GM12872 (cell line): ENCODE results near the gene WASF2.

ENCODE experiments used
- CTCF ChIP-seq: IDR thresholded peaks from 3 replicates; pipeline ENCODE4 v1.5.1; 2011; ENCODE audit warnings: low read depth, mild to moderate bottlenecking, low read length, moderate library complexity; ENCODE audit not compliant: insufficient read depth

WASF2 gene

GRCh38 chr1:27403931-27404330, 86.0 kb downstream of the WASF2 start:
- no peak for TF ChIP-seq CTCF

- peak; percentile 64 for TF ChIP-seq CTCF
Observed at GRCh38 chr1:27403065-27403726, 86.8 kb downstream of the WASF2 start.

- peak; percentile 42; the same call in 1 of the 3 replicates for TF ChIP-seq CTCF
Observed at GRCh38 chr1:27402349-27402754, 87.6 kb downstream of the WASF2 start.

GRCh38 chr1:27400963-27401341, 89.0 kb downstream of the WASF2 start:
- no peak for TF ChIP-seq CTCF

- TF ChIP-seq CTCF = no peak
Observed at GRCh38 chr1:27400082-27400962, 89.6 kb downstream of the WASF2 start.

GRCh38 chr1:27399251-27400025, 90.5 kb downstream of the WASF2 start:
- TF ChIP-seq CTCF = no peak

- TF ChIP-seq CTCF = no peak
Observed at GRCh38 chr1:27398405-27399149, 91.4 kb downstream of the WASF2 start.
